T-helper 1 cell treated with Interleukin-12 subunit alpha and Interleukin-12 subunit beta and Interleukin-4 antibody, amounts not matched to agents 30 μg/mL and 1 μg/mL, for 36 hours (primary cell): ENCODE results near the gene BPIFB3.
"Not testable (repeated sequence)": the region's sequence is repeated elsewhere in the genome, so short reads cannot be mapped to it uniquely, and the experiment has no call there.

ENCODE experiments used
- H3K27ac Mint-ChIP-seq: one replicate; pipeline ENCODE4 v1.8.0; 2021; ENCODE audit warnings: mild to moderate bottlenecking, mixed read lengths
- H3K27me3 Mint-ChIP-seq: one replicate; pipeline ENCODE4 v1.8.0; 2021; ENCODE audit warnings: low read depth, mixed read lengths
- H3K36me3 Mint-ChIP-seq: one replicate; pipeline ENCODE4 v1.8.0; 2021; ENCODE audit warnings: low read depth, mixed read lengths
- H3K4me1 Mint-ChIP-seq: one replicate; pipeline ENCODE4 v1.8.0; 2021; ENCODE audit warnings: low read depth, mixed read lengths
- H3K4me3 Mint-ChIP-seq: one replicate; pipeline ENCODE4 v1.8.0; 2021; ENCODE audit warnings: mild to moderate bottlenecking, moderate library complexity, mixed read lengths
- H3K9me3 Mint-ChIP-seq: one replicate; pipeline ENCODE4 v1.8.0; 2021; ENCODE audit warnings: mixed read lengths

The BPIFB3 gene

GRCh38 chr20:33095249-33095648, 41.5 kb downstream of the BPIFB3 start:
- no peak overlapping the region for H3K27ac Mint-ChIP-seq
- no peaks in the 10 kb centered on the region for H3K9me3 Mint-ChIP-seq
- no peaks in the 10 kb centered on the region for H3K4me1 Mint-ChIP-seq
- H3K27me3 Mint-ChIP-seq = no peaks in the 10 kb centered on the region
- no peak overlapping the region for H3K4me3 Mint-ChIP-seq
- no peaks in the 10 kb centered on the region for H3K36me3 Mint-ChIP-seq

GRCh38 chr20:33095902-33096584, 42.3 kb downstream of the BPIFB3 start:
- H3K36me3 Mint-ChIP-seq = not testable (repeated sequence)

GRCh38 chr20:33097001-33097400, 43.3 kb downstream of the BPIFB3 start:
- no peaks in the 10 kb centered on the region for H3K27me3 Mint-ChIP-seq
- no peak overlapping the region for H3K27ac Mint-ChIP-seq
- no peak overlapping the region for H3K4me3 Mint-ChIP-seq
- no peaks in the 10 kb centered on the region for H3K36me3 Mint-ChIP-seq
- no peaks in the 10 kb centered on the region for H3K4me1 Mint-ChIP-seq
- H3K9me3 Mint-ChIP-seq = no peaks in the 10 kb centered on the region

More at GRCh38 chr20:33095902-33096584, 42.3 kb downstream of the BPIFB3 start:
- H3K27me3 Mint-ChIP-seq, H3K4me3 Mint-ChIP-seq, H3K9me3 Mint-ChIP-seq, H3K27ac Mint-ChIP-seq, H3K4me1 Mint-ChIP-seq: not testable (repeated sequence)

DNA sequence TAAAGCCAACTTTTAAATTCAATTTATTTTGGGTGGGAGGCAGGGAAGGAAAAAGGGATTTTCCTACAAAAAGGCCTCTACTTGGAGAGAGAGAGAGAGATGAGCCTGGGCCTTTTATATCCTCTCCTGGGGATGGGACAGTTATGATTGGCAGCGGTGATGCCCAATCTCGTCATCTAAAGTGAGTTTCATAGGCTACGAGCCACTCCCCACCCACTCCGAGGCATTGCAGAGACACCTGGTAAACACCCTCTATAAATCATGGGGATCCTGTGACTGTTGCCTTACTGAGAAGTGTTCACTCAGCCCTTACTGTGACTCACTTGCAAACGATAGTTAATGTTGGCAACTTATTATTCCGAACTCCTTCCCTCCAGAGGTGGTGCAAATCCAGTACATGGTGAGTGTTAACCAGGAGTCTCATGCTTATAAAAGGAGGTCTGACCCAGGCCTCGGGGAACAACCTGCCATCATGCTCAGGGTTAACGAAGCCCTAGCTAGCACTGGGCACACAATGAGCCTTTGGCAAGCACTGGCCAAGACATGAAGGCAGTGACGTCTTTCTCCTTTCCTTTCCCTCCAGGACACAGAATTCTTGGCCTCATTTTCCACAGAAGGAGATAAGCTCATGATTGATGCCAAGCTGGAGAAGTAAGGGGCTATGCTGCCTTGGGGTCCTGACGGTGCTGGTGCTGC, 46.3 kb downstream of the BPIFB3 start:
- no peaks in the 10 kb centered on the region for H3K27me3 Mint-ChIP-seq
- H3K36me3 Mint-ChIP-seq = no peaks in the 10 kb centered on the region
- no peaks in the 10 kb centered on the region for H3K4me1 Mint-ChIP-seq
- no peak overlapping the region for H3K4me3 Mint-ChIP-seq
- H3K9me3 Mint-ChIP-seq = no peaks in the 10 kb centered on the region
- no peak overlapping the region for H3K27ac Mint-ChIP-seq

DNA sequence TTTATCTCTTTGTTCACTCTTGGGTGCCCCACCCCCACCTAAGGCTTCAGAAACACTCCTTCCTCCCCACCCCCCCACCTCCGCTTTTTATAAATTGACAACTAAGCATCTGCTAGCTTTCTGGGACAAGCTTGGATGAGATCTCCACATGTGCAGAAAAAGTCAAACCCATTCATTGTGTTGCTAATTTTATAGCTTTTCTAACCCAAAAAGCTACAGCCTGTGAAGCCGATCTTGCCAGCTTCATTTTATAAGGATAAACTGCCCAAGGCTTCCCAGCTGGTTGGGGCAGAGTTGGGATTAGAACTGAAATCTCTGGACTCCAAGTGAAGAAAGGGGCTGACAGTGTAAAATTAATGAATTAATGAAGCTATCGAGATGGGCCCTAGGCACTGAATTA, 49.9 kb downstream of the BPIFB3 start:
- no peaks in the 10 kb centered on the region for H3K9me3 Mint-ChIP-seq
- no peaks in the 10 kb centered on the region for H3K4me1 Mint-ChIP-seq
- H3K4me3 Mint-ChIP-seq = no peak overlapping the region
- no peak overlapping the region for H3K27ac Mint-ChIP-seq
- H3K36me3 Mint-ChIP-seq = no peaks in the 10 kb centered on the region
- no peaks in the 10 kb centered on the region for H3K27me3 Mint-ChIP-seq

GRCh38 chr20:33104336-33104735, 50.6 kb downstream of the BPIFB3 start:
- no peak overlapping the region for H3K4me3 Mint-ChIP-seq
- no peaks in the 10 kb centered on the region for H3K27me3 Mint-ChIP-seq

DNA sequence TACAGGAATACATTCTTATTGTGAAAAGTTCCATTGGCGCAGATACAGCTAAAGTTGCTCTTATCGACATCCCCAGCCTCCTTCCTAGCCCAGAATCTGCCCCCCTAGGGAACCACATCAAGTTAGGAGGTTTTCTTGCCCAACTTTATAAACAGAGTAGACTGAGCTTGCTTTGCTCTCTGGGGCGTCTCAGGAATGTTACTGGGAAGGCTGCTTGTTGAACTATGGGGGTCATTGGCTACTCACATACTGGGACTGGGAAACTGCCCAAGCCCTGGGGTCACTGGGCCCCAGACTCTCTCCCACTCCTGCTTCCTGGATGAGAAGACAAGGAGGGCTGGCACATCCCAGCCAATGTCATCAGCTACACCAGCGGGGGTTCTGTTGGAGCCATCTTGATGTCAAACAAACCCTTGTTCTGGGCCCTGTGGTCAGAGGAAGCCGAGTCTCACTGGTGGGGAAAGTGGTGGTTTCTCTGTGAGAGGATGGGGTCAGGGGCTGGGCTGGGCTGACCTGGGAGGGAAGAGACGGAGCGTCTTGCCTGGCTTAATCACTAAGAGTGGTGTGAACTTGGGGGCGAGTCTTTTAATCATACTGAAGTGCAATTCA, 51.7 kb downstream of the BPIFB3 start:
- Mint-ChIP-seq H3K4me1 (no peaks in the 10 kb centered on the region), H3K36me3 (no peaks in the 10 kb centered on the region), H3K9me3 (no peaks in the 10 kb centered on the region), H3K4me3 (no peak overlapping the region), H3K27ac (no peak overlapping the region), H3K27me3 (no peaks in the 10 kb centered on the region)

More at GRCh38 chr20:33104336-33104735, 50.6 kb downstream of the BPIFB3 start:
- Mint-ChIP-seq H3K9me3 (no peaks in the 10 kb centered on the region), H3K4me1 (no peaks in the 10 kb centered on the region), H3K36me3 (no peaks in the 10 kb centered on the region), H3K27ac (no peak overlapping the region)

GRCh38 chr20:33106058-33106620, 52.4 kb downstream of the BPIFB3 start:
- H3K36me3 Mint-ChIP-seq, H3K9me3 Mint-ChIP-seq, H3K4me3 Mint-ChIP-seq, H3K27me3 Mint-ChIP-seq, H3K4me1 Mint-ChIP-seq, H3K27ac Mint-ChIP-seq: not testable (repeated sequence)

GRCh38 chr20:33108661-33109060, 55.0 kb downstream of the BPIFB3 start:
- H3K9me3 Mint-ChIP-seq = no peaks in the 10 kb centered on the region
- H3K27ac Mint-ChIP-seq = no peak overlapping the region
- H3K27me3 Mint-ChIP-seq = no peaks in the 10 kb centered on the region
- H3K4me3 Mint-ChIP-seq = no peak overlapping the region
- H3K36me3 Mint-ChIP-seq = no peaks in the 10 kb centered on the region
- H3K4me1 Mint-ChIP-seq = no peaks in the 10 kb centered on the region

- H3K4me1 Mint-ChIP-seq = no peaks in the 10 kb centered on the region
- H3K9me3 Mint-ChIP-seq = peaks cover 4% of the 10 kb centered on the region
- H3K27me3 Mint-ChIP-seq = no peaks in the 10 kb centered on the region
- no peaks in the 10 kb centered on the region for H3K36me3 Mint-ChIP-seq
- H3K27ac Mint-ChIP-seq = no peak overlapping the region
- no peak overlapping the region for H3K4me3 Mint-ChIP-seq
Observed at GRCh38 chr20:33110147-33110825, 56.6 kb downstream of the BPIFB3 start.

GRCh38 chr20:33111306-33111705, 57.6 kb downstream of the BPIFB3 start:
- peaks cover 4% of the 10 kb centered on the region for H3K9me3 Mint-ChIP-seq
- no peaks in the 10 kb centered on the region for H3K36me3 Mint-ChIP-seq
- H3K27ac Mint-ChIP-seq = no peak overlapping the region
- no peak overlapping the region for H3K4me3 Mint-ChIP-seq
- no peaks in the 10 kb centered on the region for H3K27me3 Mint-ChIP-seq
- H3K4me1 Mint-ChIP-seq = no peaks in the 10 kb centered on the region

DNA sequence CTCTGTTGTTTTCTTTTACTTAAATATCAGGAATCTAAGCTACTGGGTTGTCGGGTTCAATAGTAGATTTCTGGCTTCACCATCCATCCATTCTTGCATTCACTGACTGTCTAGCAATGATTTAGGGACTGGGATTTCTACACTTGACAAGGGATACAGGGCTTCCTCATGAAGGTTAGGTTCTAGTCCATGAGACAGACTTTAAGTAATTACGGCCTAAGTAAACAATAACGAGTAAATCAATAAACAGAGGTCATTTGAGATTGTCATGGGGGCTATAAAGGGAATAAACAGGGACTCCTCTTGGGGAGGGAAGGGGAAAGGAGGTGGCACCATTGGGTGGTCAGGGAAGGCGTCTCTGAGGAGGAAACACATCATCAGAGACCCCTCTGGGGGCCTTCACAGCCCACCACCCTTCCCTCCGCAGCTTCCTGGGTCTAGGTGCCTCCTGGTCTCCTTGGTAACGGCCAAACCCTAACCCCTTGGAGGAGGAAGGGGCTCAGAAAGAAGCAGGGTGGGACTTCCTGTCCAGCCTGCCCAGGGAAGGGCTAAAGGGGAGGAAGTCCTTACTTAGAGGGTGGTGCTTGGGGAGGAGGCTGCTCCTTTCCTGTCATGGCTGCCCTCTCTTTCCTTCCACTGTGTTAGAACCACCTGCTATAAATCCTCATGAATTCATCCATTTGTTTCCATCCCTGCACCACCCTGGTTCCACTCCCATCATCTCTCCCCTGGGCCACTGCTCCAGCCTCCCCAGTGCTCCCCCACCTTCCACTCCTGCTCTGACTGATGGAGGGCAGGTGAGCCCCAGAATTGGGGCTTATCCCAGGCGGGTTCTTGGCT, 59.1 kb downstream of the BPIFB3 start:
- no peaks in the 10 kb centered on the region for H3K27me3 Mint-ChIP-seq
- H3K4me3 Mint-ChIP-seq = no peak overlapping the region
- H3K36me3 Mint-ChIP-seq = no peaks in the 10 kb centered on the region
- H3K27ac Mint-ChIP-seq = no peak overlapping the region
- H3K9me3 Mint-ChIP-seq = peaks cover 4% of the 10 kb centered on the region
- H3K4me1 Mint-ChIP-seq = no peaks in the 10 kb centered on the region

- Mint-ChIP-seq H3K9me3 (peaks cover 4% of the 10 kb centered on the region), H3K4me1 (no peaks in the 10 kb centered on the region), H3K27me3 (no peaks in the 10 kb centered on the region), H3K4me3 (no peak overlapping the region), H3K36me3 (no peaks in the 10 kb centered on the region), H3K27ac (no peak overlapping the region)
Observed at GRCh38 chr20:33113387-33113908, 59.7 kb downstream of the BPIFB3 start.

DNA sequence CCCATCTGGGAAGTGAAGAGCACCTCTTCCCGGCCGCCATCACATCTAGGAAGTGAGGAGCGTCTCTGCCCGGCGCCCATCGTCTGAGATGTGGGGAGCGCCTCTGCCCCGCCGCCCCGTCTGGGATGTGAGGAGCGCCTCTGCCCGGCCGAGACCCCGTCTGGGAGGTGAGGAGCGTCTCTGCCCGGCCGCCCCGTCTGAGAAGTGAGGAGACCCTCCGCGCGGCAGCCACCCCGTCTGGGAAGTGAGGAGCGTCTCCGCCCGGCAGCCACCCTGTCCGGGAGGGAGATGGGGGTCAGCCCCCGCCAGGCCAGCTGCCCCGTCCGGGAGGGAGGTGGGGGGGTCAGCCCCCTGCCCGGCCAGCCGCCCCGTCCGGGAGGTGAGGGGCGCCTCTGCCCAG, 61.8 kb downstream of the BPIFB3 start:
- H3K27ac Mint-ChIP-seq, H3K4me3 Mint-ChIP-seq, H3K4me1 Mint-ChIP-seq, H3K9me3 Mint-ChIP-seq, H3K36me3 Mint-ChIP-seq, H3K27me3 Mint-ChIP-seq: not testable (repeated sequence)
